Measurements from ENCODE around the gene RASAL1.

RASAL1 gene, protein sequence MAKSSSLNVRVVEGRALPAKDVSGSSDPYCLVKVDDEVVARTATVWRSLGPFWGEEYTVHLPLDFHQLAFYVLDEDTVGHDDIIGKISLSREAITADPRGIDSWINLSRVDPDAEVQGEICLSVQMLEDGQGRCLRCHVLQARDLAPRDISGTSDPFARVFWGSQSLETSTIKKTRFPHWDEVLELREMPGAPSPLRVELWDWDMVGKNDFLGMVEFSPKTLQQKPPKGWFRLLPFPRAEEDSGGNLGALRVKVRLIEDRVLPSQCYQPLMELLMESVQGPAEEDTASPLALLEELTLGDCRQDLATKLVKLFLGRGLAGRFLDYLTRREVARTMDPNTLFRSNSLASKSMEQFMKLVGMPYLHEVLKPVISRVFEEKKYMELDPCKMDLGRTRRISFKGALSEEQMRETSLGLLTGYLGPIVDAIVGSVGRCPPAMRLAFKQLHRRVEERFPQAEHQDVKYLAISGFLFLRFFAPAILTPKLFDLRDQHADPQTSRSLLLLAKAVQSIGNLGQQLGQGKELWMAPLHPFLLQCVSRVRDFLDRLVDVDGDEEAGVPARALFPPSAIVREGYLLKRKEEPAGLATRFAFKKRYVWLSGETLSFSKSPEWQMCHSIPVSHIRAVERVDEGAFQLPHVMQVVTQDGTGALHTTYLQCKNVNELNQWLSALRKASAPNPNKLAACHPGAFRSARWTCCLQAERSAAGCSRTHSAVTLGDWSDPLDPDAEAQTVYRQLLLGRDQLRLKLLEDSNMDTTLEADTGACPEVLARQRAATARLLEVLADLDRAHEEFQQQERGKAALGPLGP

DNA sequence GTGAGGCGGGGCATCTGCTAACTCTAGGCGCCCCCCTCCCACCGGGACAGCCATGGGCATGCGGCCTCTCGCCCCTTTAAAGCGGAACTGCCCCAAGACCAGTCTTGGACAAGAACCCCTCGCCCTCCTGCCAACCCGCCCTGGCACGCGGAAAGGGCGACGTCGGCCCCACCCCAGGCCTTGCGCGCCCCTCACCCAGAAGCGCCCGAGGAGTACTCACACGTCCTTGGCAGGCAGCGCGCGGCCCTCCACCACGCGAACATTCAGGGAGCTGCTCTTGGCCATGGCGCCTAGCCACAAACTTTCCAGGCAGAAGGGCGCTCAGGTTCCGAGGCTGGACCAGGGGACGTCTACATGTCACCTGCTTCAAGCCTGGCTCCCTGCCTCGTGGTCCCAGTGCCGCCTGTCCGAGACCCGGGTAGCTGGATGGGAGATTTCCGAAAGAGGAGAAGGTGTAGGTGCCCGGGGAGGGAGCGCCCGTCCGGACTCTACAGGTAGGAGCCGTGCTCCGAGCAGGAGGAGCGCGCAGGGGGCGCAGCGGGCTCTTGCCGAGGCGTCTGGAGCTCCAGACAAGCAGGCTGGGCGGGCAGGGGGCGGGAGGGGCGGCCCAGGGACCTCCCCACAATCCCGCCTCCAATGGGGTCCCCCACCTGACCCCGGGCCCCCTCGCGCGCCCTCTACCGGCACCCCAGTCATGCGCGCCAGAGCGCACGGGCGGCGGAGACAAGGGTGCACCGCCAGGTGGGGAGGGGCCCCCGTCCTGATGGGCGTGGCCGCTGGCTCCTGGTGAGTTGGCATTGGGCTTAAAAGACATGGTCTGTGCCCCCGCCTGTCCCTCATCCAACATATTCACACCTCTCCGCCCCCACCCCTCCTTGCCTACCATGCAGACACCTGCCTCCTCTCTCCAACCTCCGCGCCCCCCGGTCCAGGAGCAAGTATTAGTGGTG lies at the start of gene RASAL1:
RASAL1 (minus strand) TSS at position 584 of the 950 bp plus-strand sequence; CDS start at position 285, 299 bp downstream.
- DNase-seq = no peak

DNA sequence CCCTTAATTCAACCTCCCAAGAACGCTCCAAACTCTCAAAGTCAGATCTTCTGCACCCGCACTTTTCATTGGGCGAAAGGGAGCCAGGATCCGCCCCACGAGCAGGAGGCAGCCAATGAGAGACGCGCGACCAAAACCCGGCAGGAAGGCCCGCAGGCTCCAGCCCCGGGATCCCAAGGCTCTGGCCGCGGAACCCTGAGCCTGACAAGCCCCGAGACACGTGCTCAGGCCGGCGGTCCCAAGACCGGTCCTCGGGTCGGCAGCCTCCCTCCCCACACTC lies 49.3 kb upstream of the RASAL1 start:
- peak; percentile 70 for DNase-seq

DNA sequence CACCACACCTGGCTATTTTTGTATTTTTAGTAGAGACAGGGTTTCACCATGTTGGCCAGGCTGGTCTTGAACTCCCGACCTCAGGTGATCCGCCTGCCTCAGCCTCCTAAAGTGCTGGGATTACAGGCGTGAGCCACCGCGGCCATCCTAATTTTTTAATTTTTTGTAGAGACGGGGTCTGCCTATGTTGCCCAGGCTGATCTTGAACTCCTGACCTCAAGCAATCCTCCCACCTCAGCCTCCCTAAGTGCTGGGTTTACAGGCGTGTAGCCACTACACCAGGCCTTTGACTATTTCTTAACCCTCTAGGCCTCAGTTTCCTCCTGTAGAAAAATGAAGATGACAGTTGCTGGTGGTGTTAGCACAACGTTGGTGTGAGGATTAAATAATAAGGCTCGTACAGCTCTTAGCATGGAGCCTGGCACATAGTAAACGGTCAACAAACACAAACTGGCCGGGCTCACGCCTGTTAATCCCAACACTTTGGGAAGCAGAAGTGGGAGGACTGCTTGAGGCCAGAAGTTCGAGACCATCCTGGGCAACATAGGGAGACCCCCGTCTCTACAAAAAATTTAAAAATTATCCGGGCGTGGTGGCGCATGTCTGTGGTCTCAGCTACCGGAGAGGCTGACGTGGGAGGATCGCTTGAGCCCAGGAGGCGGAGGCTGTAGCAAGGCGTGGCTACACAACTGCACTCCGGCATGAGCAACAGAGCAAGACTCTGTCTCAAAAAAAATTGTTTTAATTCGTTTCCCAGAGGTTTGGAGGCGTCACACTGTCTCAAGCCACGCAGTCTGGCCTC lies 48.7 kb upstream of the RASAL1 start:
- no peak for DNase-seq

DNA sequence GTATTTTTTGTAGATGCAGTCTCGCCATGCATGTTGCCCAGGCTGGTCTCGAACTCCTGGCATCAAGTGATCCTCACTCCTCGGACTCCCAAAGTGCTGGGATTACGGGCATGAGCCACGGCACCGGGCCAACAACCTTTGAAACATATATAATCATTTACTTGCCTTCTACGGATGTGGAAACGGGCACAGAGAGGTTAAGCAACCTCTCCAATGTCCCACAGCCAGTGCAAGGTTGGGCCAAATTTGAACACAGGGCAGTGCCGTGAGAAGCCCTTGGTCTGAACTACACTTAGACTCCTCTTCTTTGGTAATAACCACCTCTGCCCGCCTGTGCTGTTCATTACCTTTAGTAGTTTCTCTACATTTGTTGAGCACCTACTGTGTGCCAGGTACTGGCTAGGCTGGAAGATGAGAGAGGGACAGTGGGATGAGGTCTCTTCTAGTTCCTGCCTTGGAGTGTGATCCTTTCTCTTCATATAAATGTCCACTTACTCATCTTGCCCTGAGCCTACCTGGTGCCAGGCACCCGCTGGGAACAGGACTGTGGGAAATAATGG lies 47.5 kb upstream of the RASAL1 start:
- no peak for DNase-seq

DNA sequence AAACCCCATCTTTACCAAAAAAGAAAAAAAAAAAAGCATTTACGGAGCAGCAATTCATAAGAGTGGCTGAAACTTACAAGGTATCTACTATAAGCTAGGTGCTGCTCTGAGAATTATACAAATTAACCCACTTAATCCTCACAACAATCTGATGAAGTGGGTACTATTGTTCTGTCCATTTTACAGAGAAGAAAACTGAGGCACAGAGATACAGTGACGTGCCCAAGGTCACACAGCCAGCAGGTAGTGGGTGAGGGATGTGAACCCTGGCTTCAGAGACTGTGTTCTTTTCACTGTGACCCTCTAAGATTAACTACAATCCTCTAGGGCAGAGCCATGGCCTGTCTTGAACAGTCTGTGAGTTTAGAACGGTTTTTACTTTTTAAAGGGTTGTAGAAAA lies 46.4 kb upstream of the RASAL1 start:
- DNase-seq = no peak

DNA sequence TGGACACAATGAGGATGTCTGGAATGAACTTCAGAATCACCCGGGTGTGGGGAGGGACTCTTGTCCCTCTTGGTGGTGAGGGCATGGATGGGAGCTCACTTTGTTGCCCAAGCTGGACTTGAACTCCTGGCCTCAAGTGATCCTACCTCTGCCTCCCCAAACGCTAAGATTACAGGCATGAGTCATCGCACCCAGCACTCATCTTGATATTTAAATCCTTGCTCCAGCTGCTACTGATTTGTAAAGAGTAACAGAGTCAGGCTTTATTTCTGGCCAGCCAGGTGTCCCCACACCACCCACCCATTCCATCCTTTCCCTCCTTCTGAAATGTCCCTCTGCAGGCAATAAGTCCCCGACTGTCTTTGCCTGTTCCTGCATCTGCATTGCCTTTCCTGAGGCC lies 44.8 kb upstream of the RASAL1 start:
- DNase-seq = no peak

DNA sequence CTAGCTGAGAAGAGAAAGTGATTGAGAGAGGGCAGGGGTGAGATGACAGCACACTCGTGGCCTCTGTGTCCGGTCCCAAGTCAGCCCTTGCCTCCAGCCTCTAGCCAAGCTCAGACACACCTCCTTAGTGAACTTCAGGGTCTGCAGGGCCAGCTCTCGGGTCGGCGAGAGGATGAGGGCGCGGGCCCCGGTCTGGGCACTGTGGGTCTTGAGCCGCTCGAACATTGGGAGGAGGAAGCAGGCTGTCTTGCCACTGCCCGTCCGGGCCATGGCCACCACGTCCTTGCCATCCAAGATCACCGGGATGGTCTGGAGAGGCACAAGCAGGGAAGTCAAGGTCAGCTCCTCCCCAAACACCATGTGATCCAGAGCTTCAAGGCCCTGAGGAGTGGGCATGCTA lies 43.5 kb upstream of the RASAL1 start:
- no peak for DNase-seq

DNA sequence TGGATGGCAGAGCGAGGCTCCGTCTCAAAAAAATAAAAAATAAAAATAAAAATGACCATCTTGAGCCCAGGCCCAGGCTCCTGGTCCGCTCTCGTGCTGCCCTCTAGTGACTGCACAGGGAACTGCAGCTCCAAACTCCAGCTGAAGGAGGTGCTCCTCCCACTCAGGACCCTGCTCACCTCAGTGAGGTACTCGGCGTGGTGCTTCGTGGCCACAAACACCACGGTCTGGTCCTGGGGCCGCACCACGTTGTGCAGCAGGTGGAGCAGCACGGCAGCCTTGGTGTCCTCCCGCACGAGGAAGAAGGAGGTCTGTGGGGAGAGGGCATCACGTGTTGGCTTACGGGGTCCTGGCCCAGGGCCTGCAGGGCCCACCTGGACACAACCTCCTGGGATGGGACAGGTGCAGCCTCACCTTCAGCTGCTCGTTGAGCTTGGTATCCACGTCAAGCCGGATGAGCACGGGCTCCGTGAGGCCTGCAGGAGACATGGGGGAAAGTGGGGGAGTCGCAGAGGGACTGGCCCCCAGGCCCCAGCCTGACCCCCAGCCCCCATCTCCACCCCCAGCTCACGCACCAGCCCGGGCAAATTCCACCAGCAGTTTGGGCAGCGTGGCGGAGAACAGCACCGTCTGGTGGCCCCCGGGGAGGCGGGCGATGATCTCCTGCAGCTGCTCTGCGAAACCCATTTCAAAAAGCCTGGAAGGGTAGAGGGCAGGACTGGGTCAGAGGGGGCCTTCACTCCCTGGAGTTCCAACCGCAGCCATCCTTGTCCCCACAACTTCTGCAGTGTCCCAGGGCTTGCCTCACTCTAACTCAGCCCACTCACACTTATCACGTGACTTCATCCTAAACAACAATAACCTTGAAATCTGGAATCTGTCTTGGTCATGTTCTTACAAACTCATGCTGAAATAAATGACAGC lies 39.2 kb upstream of the RASAL1 start:
- no peak for DNase-seq

DNA sequence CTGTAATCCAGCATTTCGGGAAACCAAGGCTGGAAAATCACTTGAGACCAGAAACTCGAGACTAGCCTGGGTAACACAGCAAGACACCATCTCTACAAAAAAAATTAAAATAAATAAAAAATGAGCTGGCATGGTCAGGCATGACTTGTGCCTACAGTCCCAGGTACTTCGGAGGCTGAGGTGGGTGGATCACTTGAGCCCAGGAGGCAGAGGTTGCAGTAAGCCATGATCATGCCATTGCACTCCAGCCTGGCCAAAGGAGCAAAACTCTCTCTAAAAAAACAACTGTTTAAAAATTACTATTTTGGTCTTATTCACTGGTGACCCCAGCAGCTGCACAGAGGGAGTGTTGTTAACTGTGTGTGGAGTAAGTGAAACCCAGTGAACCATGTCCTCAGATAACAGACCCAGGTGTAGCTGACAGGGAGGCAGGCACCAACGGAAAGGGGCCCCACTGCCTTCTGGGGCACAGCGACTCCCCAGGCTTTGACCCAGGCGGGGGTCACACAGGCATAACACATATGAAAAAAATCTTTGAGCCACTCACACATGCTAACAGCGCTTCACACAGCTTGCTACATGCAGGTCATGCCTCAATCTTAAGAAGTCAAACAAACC lies 37.6 kb upstream of the RASAL1 start:
- no peak for DNase-seq

DNA sequence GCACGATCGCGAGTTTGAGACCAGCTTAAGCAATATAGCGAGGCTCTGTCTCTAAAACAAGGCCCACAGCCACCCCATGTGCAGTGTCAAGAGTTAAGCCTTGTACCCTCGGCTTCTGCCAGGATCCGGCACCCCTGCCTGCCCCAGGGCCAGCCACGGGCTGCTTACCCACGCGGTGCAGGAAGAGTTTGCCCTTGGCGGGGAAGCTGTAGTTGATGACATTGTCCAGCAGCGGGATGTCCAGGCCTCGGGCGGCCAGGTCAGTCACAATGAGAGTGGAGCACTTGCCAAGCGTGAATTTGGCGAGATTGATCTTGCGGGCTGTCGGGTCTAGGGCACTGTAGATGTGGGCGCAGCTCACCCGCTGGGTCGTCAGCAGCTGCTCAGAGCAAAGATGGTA lies 36.6 kb upstream of the RASAL1 start:
- no peak for DNase-seq

DNA sequence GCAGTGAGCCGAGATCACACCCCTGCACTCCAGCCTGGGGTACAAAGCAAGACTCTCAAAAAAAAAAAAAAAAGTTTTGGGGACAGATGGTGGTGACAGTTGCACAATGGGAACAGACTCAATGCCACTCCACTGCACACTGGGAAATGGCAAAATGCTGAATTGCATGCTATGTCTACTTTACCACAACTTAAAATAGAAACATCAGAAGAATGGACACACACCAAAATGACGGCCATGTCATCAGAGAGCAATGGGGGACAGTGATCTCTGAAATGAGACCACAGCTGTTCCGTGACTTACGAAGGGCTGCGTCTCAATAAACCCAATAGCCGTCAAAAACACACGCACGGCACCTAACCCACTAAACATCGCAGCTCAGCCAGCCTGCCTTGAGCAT lies 36.0 kb upstream of the RASAL1 start:
- DNase-seq = no peak

DNA sequence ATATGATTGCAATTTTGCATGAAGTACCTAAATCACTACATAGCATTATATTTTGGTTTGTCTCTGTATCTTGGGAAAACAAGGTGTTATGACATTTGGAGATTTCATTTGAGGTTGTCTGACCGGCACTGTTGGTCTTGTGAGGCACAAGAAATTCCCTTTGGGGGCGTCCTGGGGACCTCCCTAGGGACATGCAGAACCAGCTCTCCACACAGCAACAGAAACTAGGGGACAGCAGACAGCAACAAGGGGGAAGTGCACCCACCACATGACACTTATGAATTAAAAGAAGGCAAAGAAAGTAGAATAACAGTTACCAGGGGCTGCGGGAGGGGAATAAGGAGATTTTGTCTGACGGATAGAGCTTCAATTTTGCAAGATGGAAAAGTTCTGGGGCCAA lies 35.4 kb upstream of the RASAL1 start:
- DNase-seq = no peak

DNA sequence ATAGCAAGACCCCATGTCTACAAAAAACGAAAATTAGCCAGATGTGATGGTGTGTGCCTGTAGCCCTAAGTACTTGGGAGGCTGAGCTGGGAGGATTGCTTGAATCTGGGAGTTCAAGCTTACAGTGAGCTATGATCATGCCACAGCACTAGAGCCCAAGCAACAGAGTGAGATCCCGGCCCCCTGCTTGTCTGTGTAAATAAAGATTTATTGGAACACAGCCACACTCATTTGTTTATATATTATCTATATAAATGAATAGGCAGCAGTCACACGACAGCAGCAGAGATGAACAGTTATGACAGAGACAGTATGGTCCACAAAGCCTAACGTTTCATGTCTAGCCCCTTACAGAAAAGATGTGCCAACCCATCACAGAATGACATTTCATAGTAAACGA lies 34.9 kb upstream of the RASAL1 start:
- DNase-seq = no peak

DNA sequence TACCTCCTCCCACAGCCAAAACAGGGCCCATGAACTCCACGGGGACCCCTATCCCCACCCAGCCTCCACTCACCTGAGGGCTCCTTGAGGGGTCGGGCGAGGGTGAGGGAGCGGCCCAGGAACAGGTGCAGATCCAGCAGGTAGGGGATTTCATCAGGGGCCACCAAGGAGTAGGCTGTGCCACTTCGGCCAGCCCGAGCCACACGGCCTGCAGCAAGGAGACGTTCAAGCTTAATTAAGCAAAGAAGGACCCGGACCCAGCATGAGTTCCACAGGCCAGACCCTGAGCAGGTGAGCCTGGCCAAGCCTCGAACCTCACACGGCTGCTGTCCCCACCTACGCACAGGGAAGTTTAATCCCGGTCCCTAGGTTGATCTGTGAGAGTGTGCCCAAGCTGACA lies 34.1 kb upstream of the RASAL1 start:
- DNase-seq = no peak

DNA sequence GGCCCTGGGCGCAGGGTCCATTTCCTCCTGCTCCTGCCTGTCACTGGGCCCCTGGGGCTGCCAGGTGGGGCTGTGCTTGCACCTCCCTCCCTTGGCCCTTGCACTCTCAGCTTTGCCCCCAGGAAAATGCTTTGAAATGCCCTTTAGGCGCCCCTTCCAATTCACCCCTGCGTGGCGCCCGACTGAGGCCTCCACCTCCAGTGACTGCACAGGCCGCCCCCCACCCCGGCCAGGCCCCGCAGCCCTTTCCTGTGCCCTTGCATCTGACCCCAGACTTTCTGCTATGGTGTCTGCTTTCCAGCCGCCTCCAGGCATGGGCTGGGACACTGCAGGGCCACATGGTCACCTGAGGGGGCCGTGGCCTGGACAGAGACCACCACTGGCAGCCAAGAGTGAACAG lies 32.3 kb upstream of the RASAL1 start:
- DNase-seq = no peak

DNA sequence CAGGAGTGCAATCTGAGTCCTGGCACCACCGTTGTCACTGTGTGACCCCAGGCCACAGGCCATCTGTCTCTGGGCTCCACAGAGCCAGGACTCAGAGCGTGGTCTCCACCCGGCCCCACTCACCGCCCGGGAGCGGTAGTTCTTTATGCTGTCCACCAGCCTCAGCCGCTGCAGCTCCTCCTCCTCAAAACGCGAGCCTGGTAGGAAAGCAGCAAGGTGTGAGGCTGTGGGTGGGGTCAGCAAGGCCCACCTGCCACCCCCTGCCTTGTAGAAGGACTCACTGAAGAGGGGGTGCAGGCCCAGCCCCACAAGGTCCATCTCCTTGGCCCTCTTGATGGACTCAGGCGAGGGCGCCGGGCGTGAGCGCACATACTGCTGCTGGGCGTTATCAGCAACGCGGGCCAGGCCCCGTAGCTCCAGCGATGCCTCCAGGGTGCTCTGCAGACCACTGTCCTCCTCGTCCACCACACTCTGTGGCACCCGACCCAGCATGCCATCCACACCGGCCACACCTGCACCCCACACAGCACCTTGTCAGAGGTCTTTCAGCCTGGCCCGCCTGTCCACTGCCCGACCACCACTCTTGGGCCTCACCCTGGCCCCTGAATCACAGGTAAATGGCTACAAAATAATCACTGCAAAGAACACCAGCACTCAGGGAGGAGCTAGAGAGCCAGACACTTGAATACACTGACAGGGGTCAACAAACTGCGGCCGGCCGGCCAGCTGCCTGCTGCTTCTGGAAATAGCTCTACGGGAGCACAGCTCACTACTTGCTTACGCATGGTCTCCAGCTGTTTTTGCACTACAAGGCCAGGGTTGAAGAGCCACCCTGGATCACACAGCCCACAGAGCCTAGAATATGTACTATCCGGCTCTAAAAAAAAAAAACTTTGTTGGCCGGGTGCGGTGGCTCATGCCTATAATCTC lies 30.2 kb upstream of the RASAL1 start:
- DNase-seq = no peak

DNA sequence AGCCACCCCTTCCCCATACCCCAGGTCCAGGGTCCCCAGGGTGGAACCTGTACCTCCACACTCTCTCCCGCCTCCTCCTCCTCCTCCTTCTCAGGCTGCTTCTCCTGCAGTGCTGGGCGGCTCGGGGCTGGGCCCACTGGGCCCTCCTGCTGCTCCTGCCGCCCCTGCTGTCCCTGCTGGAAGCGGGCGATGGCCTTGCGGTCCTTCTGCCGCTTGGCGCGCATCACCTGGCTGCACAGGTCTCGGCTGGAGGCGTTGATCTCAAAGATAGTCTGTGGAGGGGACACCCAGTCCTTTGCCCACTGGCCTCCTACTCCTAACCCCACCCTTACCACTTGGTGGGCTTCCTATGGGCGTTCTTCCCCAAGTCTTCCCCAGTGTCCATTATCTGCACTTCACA lies 28.5 kb upstream of the RASAL1 start:
- DNase-seq = no peak

DNA sequence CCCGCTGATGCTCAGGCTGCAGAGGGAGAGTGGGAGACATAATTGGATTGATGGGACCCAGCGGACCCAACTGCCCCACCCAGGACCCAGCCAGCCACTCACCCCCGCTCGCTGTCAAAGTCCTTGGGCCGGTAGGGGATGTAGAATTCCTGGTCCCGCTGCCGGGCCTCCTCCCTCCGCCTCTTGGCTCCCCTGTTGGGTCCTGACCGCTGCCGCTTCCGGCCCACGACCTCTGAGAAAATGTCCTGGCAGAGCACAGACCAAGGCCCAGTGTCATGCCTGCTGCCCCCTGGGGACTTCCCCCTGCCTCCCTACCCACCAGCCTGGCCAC lies 27.4 kb upstream of the RASAL1 start:
- no peak for DNase-seq

All from NCI-H446 treated with DMSO at 0.1 percent for 48 hours (cell line).